GM21447 (cell line): ENCODE data around the gene MGAT4D.
"Not testable (repeated sequence)": the region's sequence is repeated elsewhere in the genome, so short reads cannot be mapped to it uniquely, and the experiment has no call there.

ENCODE experiments used
- ATAC-seq: cut with Tn5 transposase; IDR thresholded peaks from one replicate; pipeline ENCODE4 v1.9.1; 2021; ENCODE audit not compliant: unreplicated experiment

Gene MGAT4D

DNA sequence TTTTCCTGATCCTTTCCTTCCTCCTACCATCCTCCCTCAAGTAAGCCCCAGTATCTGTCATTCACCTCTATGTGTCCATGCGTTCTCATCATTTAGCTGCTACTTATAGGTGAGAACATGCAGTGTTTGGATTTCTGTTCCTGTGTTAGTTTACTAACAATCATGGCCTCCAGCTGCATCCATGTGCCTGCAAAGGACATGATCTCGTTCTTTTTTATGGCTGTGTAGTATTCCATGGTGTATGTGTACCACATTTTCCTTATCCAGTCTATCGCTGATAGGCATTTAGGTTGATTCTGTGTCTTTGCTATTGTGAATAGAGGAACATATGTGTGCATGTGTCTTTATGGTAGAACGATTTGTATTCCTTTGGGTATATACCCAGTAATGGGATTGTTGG, 53.7 kb downstream of the MGAT4D start:
- ATAC-seq: not testable (repeated sequence)

- ATAC-seq: no peak
Observed at GRCh38 chr4:140439644-140440142, 58.4 kb downstream of the MGAT4D start.

GRCh38 chr4:140427919-140428471, 70.1 kb downstream of the MGAT4D start:
- no peak for ATAC-seq

GRCh38 chr4:140427106-140427918, 70.8 kb downstream of the MGAT4D start, which contains the start of gene CLGN:
Gene CLGN (minus strand): TSS chr4:140427648. CDS start chr4:140413078, 14,570 bp downstream.
- ATAC-seq: peak; percentile 77

- ATAC-seq: peak; percentile 27
Observed at GRCh38 chr4:140426610-140427105, 71.4 kb downstream of the MGAT4D start.

DNA sequence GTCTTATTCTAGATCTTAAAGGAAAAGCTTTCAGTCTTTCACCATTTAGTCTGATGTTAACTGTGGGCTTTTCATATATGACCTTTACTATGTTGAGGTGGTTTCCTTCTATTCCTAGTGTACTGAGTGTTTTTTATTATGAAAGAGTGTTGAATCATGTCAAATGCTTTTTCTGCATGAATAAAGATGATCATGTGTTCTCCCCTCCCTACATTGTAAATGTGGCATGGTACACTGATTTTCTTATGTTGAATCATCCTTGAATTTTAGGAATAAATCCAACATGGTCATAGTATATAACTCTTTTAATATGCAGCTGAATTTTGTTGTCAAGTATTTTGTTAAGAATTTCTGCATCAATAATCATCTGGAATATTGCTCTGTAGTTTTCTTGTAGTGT, 75.0 kb downstream of the MGAT4D start:
- no peak for ATAC-seq

- ATAC-seq: not testable (repeated sequence)
Observed at GRCh38 chr4:140413130-140413969, 84.7 kb downstream of the MGAT4D start.

DNA sequence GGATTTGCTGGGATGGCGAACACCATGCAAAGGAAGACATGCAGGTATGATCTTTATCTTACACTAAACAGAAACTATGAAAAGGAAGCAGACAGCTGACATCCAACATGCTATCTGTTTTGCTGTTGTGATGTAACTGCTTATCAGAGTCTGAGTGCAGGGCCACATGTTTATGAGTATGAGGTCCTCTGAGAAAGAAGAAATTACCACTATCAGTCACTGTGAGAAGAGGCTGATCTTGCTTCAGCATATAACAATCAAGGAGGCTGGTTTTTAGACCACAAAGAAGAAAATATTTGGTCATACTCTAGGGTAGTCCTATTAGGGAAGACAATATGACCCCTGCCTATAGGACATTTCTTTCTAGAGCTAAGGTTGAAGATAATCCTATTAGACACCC, 89.1 kb downstream of the MGAT4D start:
- no peak for ATAC-seq

- ATAC-seq: no peak
Observed at GRCh38 chr4:140406292-140406691, 91.8 kb downstream of the MGAT4D start.

DNA sequence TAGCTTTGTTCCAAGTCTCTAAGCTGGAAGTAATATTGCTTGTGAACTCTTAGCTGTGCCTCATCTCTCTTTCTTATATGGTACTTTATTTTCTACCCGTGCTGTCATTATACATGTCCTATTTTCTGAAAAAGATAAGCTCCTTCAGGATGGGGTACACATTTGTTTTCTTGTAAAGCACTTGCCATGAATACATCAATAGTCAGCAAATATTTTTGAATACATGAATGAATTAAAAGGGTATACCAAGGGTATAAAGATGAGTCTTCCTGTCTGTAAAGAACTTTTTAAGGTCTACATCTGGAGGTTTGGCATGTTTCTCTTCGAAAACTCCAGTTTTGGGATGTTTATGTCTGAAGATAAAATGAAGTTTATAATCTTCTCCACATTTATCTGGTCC, 98.0 kb downstream of the MGAT4D start:
- no peak for ATAC-seq

DNA sequence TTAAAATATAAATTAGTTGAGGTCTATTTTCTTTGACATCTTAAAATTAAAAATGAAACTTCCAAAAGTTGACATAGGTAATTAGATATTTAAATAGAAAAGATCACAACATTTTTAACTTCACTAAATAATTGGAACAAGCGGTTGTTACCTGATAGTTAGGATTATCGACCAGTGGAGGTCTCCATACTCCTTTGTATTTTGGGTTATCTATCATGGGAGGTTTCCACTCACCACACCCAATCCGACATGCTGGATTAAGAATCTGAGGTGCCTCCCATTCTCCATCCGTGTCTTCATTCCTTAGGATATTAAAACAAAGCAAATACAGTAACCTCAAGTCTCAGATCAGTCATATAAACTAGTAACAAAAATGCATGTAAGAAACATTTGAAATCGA, 102.4 kb downstream of the MGAT4D start:
- ATAC-seq: no peak
